K562 (cell line): ENCODE results near the gene GSTO2. TPM values are rescaled to one million over a fixed set of nuclear protein-coding genes. Genes with fewer than 3 reads are reported as not detected.

Source experiments
- ATAC-seq: fragments of 200-7000 bp; cut with Tn5 transposase; 3 replicates; pipeline ENCODE4 v1.9.1; 2020; ENCODE audit warnings: moderate library complexity
- BruUV-seq: library from RNA; stranded (reverse); fragments of 400-500 nt; replicated peaks from 2 replicates; lab custom pipeline; 2021; lab: Mats Ljungman, UMichigan
- CTCF ChIA-PET: fragments of 300-600 bp; formaldehyde crosslinking; extraction: SDS; loops from one replicate; lab custom pipeline; 2021; ENCODE audit warnings: low intra/inter-chr PET ratio; lab: Yijun Ruan, JAX
- POLR2A ChIA-PET: fragments of 300-600, 350-650 bp; sonication (Branson Sonifier 250); formaldehyde crosslinking; extraction: SDS; loops from one replicate; lab custom pipeline; 2021; ENCODE audit warnings: antibody characterized with exemption, inconsistent platforms; lab: Yijun Ruan, JAX
- DNase-seq, 4 experiments: peaks; one replicate each; pipeline versions ENCODE4 v3.0.0 to v3.0.0-alpha.2; 2011 to 2018; ENCODE audit warnings: low spot score in 3 of 4, mixed read lengths in 3 of 4; ENCODE audit errors: extremely low read depth in 1 of 4
- FAIRE-seq: peaks from 2 replicates; lab custom pipeline; 2011; peaks lifted over from hg19 to GRCh38; lab: Jason Lieb, UNC
- H2AFZ ChIP-seq: 2 replicates; pipeline ENCODE4 v1.6.0; 2011; ENCODE audit warnings: low read depth, low read length, control low read depth, inconsistent platforms
- H3K27ac ChIP-seq: fragments of 200-600 bp; 3 replicates; pipeline ENCODE4 v1.8.0; 2011; ENCODE audit warnings: low read depth, mild to moderate bottlenecking, control low read depth, inconsistent platforms, low read length, moderate library complexity, mixed read lengths; ENCODE audit errors: extremely low read depth
- H3K27me3 ChIP-seq, 2 experiments: fragments of 300-600 bp in 1 of 2; 2 replicates in 1 of 2; 3 replicates in 1 of 2; pipeline versions ENCODE4 v1.6.0 to v1.8.0; 2011; ENCODE audit warnings: inconsistent platforms in 2 of 2, low read length in 2 of 2, mild to moderate bottlenecking in 1 of 2, mixed read lengths in 1 of 2, moderate library complexity in 1 of 2; ENCODE audit not compliant: control insufficient read depth in 2 of 2, insufficient read depth in 2 of 2
- H3K36me3 ChIP-seq: fragments of 300-600 bp; 3 replicates; pipeline ENCODE4 v1.8.0; 2011; ENCODE audit warnings: mild to moderate bottlenecking, low read length, inconsistent platforms; ENCODE audit not compliant: control insufficient read depth, insufficient read depth
- H3K4me1 ChIP-seq, 2 experiments: fragments of 200-600 bp in 1 of 2; replicated peaks in 1 of 2; 2 replicates in 1 of 2; 3 replicates in 1 of 2; pipeline versions ENCODE4 v1.5.1 to v1.8.0; 2011; ENCODE audit warnings: inconsistent platforms in 2 of 2, low read length in 2 of 2, mild to moderate bottlenecking in 1 of 2, mixed read lengths in 1 of 2, moderate library complexity in 1 of 2; ENCODE audit not compliant: control insufficient read depth in 2 of 2, insufficient read depth in 2 of 2
- H3K4me2 ChIP-seq: 2 replicates; pipeline ENCODE4 v1.6.1; 2011; ENCODE audit warnings: low read length, control low read depth, inconsistent platforms, mixed read lengths; ENCODE audit not compliant: insufficient read depth
- H3K4me3 ChIP-seq: fragments of 200-600 bp; sonication (generic), shearing (Covaris generic); 2 replicates; pipeline ENCODE4 v1.5.1; 2016; ENCODE audit warnings: control low read depth, inconsistent platforms
- H3K79me2 ChIP-seq: fragments of 200-600 bp; 3 replicates; pipeline ENCODE4 v1.8.0; 2011; ENCODE audit warnings: low read length, inconsistent platforms; ENCODE audit not compliant: control insufficient read depth, insufficient read depth
- H3K9ac ChIP-seq, 2 experiments: 2 replicates each; pipeline versions ENCODE4 v1.6.0 to v1.6.1; 2011; ENCODE audit warnings: low read depth in 2 of 2, low read length in 2 of 2, control low read depth in 1 of 2, inconsistent platforms in 1 of 2, mild to moderate bottlenecking in 1 of 2, mixed read lengths in 1 of 2; ENCODE audit not compliant: insufficient read depth in 1 of 2
- H3K9me1 ChIP-seq: one replicate; pipeline ENCODE4 v1.6.0; 2011; ENCODE audit warnings: inconsistent platforms, mild to moderate bottlenecking, low read length, moderate library complexity; ENCODE audit not compliant: control insufficient read depth, insufficient read depth
- H3K9me3 ChIP-seq: replicated peaks from 2 replicates; pipeline ENCODE4 v1.5.1; 2011; ENCODE audit warnings: low read depth, low read length, inconsistent platforms; ENCODE audit not compliant: control insufficient read depth, insufficient read depth
- H4K20me1 ChIP-seq: replicated peaks from 2 replicates; pipeline ENCODE4 v1.6.1; 2011; ENCODE audit warnings: low read length, inconsistent platforms, mixed read lengths; ENCODE audit not compliant: control insufficient read depth, insufficient read depth
- CC2D1A ChIP-seq: fragments of 450-650 bp; IDR thresholded peaks from 2 replicates; pipeline ENCODE4 v1.6.1; 2017; ENCODE audit warnings: mild to moderate bottlenecking
- EP400 ChIP-seq: fragments of 450-650 bp; IDR thresholded peaks from 2 replicates; pipeline ENCODE4 v1.6.1; 2017; ENCODE audit warnings: antibody characterized with exemption, mild to moderate bottlenecking, moderate library complexity
- MECOM ChIP-seq: fragments of 250-450 bp; sonication (Bioruptor Pico); IDR thresholded peaks from 2 replicates; pipeline ENCODE4 v1.8.0; 2022; ENCODE audit warnings: inconsistent platforms
- WGBS: fragments of 100-300 bp; shearing (Covaris generic); methylation state at CpG from one replicate; pipeline ENCODE4 v1.1.6; 2016; ENCODE audit warnings: low coverage, mixed read lengths; ENCODE audit not compliant: insufficient coverage; ENCODE audit errors: missing lambda C conversion rate; 5-methylcytosine and 5-hydroxymethylcytosine counted together
- in situ Hi-C: fragments of 300-500 bp; cut with MboI; formaldehyde crosslinking; loops from 4 replicates; pipeline ENCODE4 v1.15.0; 2018; ENCODE audit warnings: inconsistent platforms, mixed read lengths
- intact Hi-C: fragments of 100-400 bp; cut with micrococcal nuclease; formaldehyde crosslinking; loops from 2 replicates; pipeline ENCODE4 v1.14.2; 2022
- polyA plus RNA-seq, 8 experiments: library from polyadenylated mRNA; depleted of rRNA in 4 of 8; stranded (reverse) in 5 of 8; unstranded in 3 of 8; fragments of >200 nt; fragmentation: Nextera tagmentation in 2 of 8; fragmentation: Illumina TruSeq in 1 of 8; extraction: Ambion mirVana in 2 of 8; extraction: Trizol in 1 of 8; gene quantifications; 2 replicates each; pipeline versions ENCODE4 v1.2.1 to v1.2.3, GENCODE V29; 2011 to 2014; ENCODE audit warnings: inconsistent platforms in 1 of 8, missing spikeins in 1 of 8
- total RNA-seq, 7 experiments: library from RNA; depleted of rRNA in 6 of 7; stranded (reverse); fragments of >200 nt in 6 of 7; fragmentation: Illumina TruSeq in 2 of 7; extraction: Trizol in 2 of 7; gene quantifications; 2 replicates each; pipeline versions ENCODE4 v1.2.1 to v1.2.3, GENCODE V29; 2011 to 2021; ENCODE audit warnings: low replicate concordance in 1 of 7
- TF ChIP-seq, protein P1 (sequence below): sonication (generic); formaldehyde crosslinking; IDR thresholded peaks from 2 replicates; pipeline ENCODE4 v1.8.0; 2022; ENCODE audit warnings: missing genetic modification reagents, mild to moderate bottlenecking, borderline replicate concordance

Gene GSTO2
- total and polyA plus RNA-seq, 9 of the 15 experiments (the other 6 are each of a cell fraction or from before 2014, with no cell fraction given) = 0.18 to 1.8 (median 0.90) TPM

DNA sequence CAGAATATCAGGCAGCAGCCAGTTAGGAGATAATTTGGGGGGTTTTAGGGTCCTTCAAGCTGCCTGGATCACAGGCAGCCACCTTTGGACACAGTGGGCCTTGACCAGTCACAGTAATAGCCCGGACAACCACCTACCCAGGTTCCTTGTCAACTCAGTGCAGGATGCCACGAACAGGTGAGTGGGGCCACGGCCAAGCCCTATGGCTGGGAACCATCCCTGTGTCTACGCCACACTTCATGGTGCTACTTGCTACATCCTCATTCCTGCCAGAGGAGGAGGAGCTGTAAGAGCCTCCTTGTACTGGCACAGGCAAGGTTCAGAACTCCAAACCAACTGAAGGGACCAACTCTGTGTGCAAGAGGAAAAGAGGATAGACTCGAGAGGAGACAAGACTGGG is 49.3 kb downstream of the GSTO2 start:
- Histone ChIP-seq H3K36me3 (peaks cover 76% of the 10 kb centered on the region; the same call in 2 of the 3 replicates), H4K20me1 (peaks cover 63% of the 10 kb centered on the region), H3K9me1 (peaks cover 8% of the 10 kb centered on the region), H3K9me3 (no peaks in the 10 kb centered on the region), H2AFZ (no peak overlapping the region), H3K4me3 (no peak overlapping the region), H3K79me2 (peaks cover 98% of the 10 kb centered on the region), H3K9ac (no peak overlapping the region), H3K27me3 (no peaks in the 10 kb centered on the region)
- 83% methylated on average over 2 of the region's 5 CpGs for WGBS
- ATAC-seq = no peak
- CTCF ChIA-PET = no interaction called here
- no peak for DNase-seq
- in situ Hi-C loops = no loop called here
- no peak for FAIRE-seq
- TF ChIP-seq, protein P1, sequence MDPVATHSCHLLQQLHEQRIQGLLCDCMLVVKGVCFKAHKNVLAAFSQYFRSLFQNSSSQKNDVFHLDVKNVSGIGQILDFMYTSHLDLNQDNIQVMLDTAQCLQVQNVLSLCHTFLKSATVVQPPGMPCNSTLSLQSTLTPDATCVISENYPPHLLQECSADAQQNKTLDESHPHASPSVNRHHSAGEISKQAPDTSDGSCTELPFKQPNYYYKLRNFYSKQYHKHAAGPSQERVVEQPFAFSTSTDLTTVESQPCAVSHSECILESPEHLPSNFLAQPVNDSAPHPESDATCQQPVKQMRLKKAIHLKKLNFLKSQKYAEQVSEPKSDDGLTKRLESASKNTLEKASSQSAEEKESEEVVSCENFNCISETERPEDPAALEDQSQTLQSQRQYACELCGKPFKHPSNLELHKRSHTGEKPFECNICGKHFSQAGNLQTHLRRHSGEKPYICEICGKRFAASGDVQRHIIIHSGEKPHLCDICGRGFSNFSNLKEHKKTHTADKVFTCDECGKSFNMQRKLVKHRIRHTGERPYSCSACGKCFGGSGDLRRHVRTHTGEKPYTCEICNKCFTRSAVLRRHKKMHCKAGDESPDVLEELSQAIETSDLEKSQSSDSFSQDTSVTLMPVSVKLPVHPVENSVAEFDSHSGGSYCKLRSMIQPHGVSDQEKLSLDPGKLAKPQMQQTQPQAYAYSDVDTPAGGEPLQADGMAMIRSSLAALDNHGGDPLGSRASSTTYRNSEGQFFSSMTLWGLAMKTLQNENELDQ (CRISPR knock-in tag) = no peak
- TF ChIP-seq MECOM (CRISPR knock-in tag) (no peak), CC2D1A (no peak), EP400 (no peak)
- TF ChIP-seq, all 486 proteins: peak for 0
- no peak overlapping the region for H3K27ac ChIP-seq
- H3K4me1 ChIP-seq = no peaks in the 10 kb centered on the region; a peak in 2 of 5 replicates
- intact Hi-C loops = no loop called here
- POLR2A ChIA-PET = interaction anchor here (1.5 kb wide), 1 partner anchor 13 kb away, joined by 3 read pairs; no protein-coding TSS in a partner anchor
- no TSS peak for BruUV-seq
- H3K4me2 ChIP-seq = no peak overlapping the region
